ENCODE data around the gene GSS.

GRCh38 chr20:34923414-34923813, 32.2 kb downstream of the GSS start:
- no peak for TF ChIP-seq EZH2 (IDR thresholded peaks at IDR 0.05)
- no peak for TF ChIP-seq POLR2A (IDR thresholded peaks at IDR 0.05; ENCODE audit: borderline replicate concordance, extremely low read depth, insufficient read depth, insufficient read length)
- TF ChIP-seq SIN3A (IDR thresholded peaks at IDR 0.05; ENCODE audit: low read depth), result no peak
- no peak for TF ChIP-seq CTCF (IDR thresholded peaks at IDR 0.05 in 2 of 3, conservative IDR thresholded peaks at IDR 0.05 in 1 of 3; ENCODE audit: borderline replicate concordance in 1 of 3, insufficient read depth in 1 of 3, low read depth in 2 of 3, low read length in 2 of 3)
- no peak for TF ChIP-seq EZH2phosphoT487 (IDR thresholded peaks at IDR 0.05; ENCODE audit: borderline replicate concordance)

Data from HCT116 (cell line).